Measurements from ENCODE around the gene HYCC1. TPM values are rescaled to one million over a fixed set of nuclear protein-coding genes. Genes with fewer than 3 reads are reported as not detected.
A peak's percentile ranks its signal among the peaks of the same experiment; 100 is the strongest.

The HYCC1 gene
- total and polyA plus RNA-seq, 9 of the 15 experiments (the other 6 are each of a cell fraction or from before 2014, with no cell fraction given): 11.2 to 40.6 (median 37.9) TPM

GRCh38 chr7:22979251-22979650 lies 34.7 kb downstream of the HYCC1 start (continued):
- TF ChIP-seq REST (IDR thresholded peaks at IDR 0.05; ENCODE audit: borderline replicate concordance) (peak; percentile 33; the same call in 1 of the 2 replicates), REST (CRISPR knock-in tag; IDR thresholded peaks at IDR 0.05; ENCODE audit: low read depth) (no peak), RAD21 (CRISPR knock-in tag; conservative IDR thresholded peaks at IDR 0.05 in 1 of 2, IDR thresholded peaks at IDR 0.05 in 1 of 2) (peak in 1 of 2 experiments; percentile 67; a peak in 3 of 4 replicates), PBX2 (CRISPR knock-in tag; IDR thresholded peaks at IDR 0.05; ENCODE audit: low read depth) (no peak), PBX2 (tag; conservative IDR thresholded peaks at IDR 0.05; ENCODE audit: low read depth) (no peak), RREB1 (CRISPR knock-in tag; IDR thresholded peaks at IDR 0.05) (no peak), KDM4B (IDR thresholded peaks at IDR 0.05; ENCODE audit: borderline replicate concordance in 2 of 2, low read depth in 1 of 2) (no peak), USF1 (CRISPR knock-in tag; IDR thresholded peaks at IDR 0.05) (no peak), CXXC5 (CRISPR knock-in tag; IDR thresholded peaks at IDR 0.05) (no peak), POU5F1 (IDR thresholded peaks at IDR 0.05; ENCODE audit: borderline replicate concordance, low read depth, low read length, partially characterized antibody) (no peak)

Data from K562 (cell line).